Measurements from ENCODE around the gene LARGE1. TPM values are rescaled to one million over a fixed set of nuclear protein-coding genes. Genes with fewer than 3 reads are reported as not detected.

LARGE1 gene
- total RNA-seq, 1 donor: 22.8 TPM

DNA sequence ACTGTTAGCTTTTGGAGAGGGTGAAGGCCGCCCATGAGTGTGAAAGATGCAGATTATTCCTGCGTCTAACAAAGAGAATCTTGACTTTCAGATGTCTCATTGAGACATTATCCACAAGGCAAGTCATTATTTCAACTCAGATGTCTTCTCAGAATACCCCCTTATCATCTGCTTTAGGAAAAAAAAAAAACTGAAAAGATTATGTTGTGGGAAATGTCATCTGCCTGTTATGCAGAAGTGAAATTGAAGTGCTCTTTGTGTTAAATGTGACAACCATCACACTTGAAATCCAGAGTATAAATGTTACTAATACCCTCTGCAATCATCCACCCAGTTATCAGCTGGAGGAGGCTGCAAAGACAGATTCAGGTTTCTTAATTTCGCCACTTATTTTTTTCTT is 239.6 kb downstream of the LARGE1 start:
- no peaks in the 10 kb centered on the region for H3K9me3 ChIP-seq (ENCODE audit: low read depth, low read length)
- no peak overlapping the region for H2AFZ ChIP-seq (ENCODE audit: low read length)
- TF ChIP-seq, protein P1, sequence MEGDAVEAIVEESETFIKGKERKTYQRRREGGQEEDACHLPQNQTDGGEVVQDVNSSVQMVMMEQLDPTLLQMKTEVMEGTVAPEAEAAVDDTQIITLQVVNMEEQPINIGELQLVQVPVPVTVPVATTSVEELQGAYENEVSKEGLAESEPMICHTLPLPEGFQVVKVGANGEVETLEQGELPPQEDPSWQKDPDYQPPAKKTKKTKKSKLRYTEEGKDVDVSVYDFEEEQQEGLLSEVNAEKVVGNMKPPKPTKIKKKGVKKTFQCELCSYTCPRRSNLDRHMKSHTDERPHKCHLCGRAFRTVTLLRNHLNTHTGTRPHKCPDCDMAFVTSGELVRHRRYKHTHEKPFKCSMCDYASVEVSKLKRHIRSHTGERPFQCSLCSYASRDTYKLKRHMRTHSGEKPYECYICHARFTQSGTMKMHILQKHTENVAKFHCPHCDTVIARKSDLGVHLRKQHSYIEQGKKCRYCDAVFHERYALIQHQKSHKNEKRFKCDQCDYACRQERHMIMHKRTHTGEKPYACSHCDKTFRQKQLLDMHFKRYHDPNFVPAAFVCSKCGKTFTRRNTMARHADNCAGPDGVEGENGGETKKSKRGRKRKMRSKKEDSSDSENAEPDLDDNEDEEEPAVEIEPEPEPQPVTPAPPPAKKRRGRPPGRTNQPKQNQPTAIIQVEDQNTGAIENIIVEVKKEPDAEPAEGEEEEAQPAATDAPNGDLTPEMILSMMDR (IDR thresholded peaks at IDR 0.05; ENCODE audit: extremely low read depth, low read depth, low read length): no peak
- DNase-seq (ENCODE audit: insufficient read length, low spot score, missing footprints): no peak
- no peak overlapping the region for H3K4me3 ChIP-seq (ENCODE audit: insufficient read depth, low read length)
- H3K79me2 ChIP-seq (ENCODE audit: insufficient read depth, low read length): no peaks in the 10 kb centered on the region
- H3K4me2 ChIP-seq (ENCODE audit: insufficient read depth, low read length): no peak overlapping the region
- H3K4me1 ChIP-seq (ENCODE audit: insufficient read depth, low read length): no peaks in the 10 kb centered on the region
- H3K36me3 ChIP-seq (ENCODE audit: insufficient read depth, low read length): no peaks in the 10 kb centered on the region
- H3K27me3 ChIP-seq (ENCODE audit: insufficient read depth, low read length): no peaks in the 10 kb centered on the region
- H3K27ac ChIP-seq (ENCODE audit: low read depth, low read length): no peak overlapping the region
- no peaks in the 10 kb centered on the region for H4K20me1 ChIP-seq (ENCODE audit: insufficient read depth, low read length)

DNA sequence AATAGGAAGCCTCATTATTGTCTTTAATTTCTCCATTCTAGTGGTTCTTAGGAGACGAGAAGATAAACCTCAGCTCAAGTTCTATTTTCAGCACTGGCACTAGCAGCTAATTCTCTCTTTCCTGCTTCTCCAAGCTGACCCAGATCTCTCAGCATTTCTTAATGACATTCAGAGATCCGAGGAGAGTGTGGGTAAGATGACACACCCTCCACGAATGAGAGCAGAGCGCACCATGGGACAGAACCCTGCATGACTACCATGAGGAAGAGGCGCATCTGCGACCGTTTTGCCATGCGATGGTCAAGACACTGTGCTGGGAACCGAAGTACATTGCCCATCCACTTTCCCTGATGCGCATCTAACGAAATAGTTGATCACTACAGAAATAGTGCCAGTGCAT is 241.8 kb downstream of the LARGE1 start:
- H3K36me3 ChIP-seq (ENCODE audit: insufficient read depth, low read length): no peaks in the 10 kb centered on the region
- TF ChIP-seq, protein P1 (IDR thresholded peaks at IDR 0.05; ENCODE audit: extremely low read depth, low read depth, low read length): no peak
- no peak for DNase-seq (ENCODE audit: insufficient read length, low spot score, missing footprints)

DNA sequence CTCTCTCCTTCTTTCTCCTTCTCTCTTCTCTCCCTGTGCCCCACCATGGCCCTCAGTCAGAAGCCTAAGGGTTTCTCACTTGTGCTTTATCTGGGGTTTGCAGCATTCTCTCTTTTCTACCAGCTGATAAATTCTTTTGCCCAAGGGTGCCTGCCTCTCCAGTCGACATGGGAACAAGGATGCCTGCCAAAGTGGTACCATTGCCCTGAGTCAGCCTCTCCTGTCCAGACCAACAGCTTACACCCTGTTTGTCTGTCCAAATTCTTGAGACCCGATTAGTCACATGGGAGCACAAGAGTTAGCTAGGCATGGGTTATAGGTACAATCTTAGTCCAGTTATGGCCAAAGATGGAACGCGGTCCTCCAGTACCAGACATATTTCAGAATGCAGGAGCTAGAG is 242.7 kb downstream of the LARGE1 start:
- no peak for DNase-seq (ENCODE audit: insufficient read length, low spot score, missing footprints)
- H3K4me1 ChIP-seq (ENCODE audit: insufficient read depth, low read length): no peaks in the 10 kb centered on the region

More for the DNA sequence above, 241.8 kb downstream of the LARGE1 start:
- Histone ChIP-seq H3K4me3 (ENCODE audit: insufficient read depth, low read length) (no peak overlapping the region), H3K9me3 (ENCODE audit: low read depth, low read length) (no peaks in the 10 kb centered on the region), H3K27ac (ENCODE audit: low read depth, low read length) (no peak overlapping the region), H4K20me1 (ENCODE audit: insufficient read depth, low read length) (no peaks in the 10 kb centered on the region), H3K27me3 (ENCODE audit: insufficient read depth, low read length) (no peaks in the 10 kb centered on the region), H3K4me2 (ENCODE audit: insufficient read depth, low read length) (no peak overlapping the region), H3K4me1 (ENCODE audit: insufficient read depth, low read length) (no peaks in the 10 kb centered on the region), H2AFZ (ENCODE audit: low read length) (no peak overlapping the region), H3K79me2 (ENCODE audit: insufficient read depth, low read length) (no peaks in the 10 kb centered on the region)

DNA sequence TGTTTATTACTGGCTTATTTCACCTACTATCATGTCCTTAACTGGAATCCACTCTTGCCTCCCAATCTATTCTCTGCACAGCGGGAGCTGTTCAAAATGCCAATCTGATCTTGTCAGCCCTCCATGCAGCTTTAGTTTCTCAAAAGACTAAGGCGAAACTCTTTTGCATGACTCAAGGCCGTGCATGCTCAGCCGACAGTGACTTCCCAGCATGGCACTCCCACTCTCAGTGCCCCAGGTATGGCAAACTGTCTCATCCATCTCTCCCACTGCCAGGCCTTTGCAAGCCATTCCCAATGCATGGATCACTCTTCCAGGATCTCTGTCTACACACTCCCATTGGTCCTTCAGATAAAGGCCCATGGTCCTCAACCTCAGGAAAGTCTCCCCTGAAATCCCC is 245.9 kb downstream of the LARGE1 start:
- no peaks in the 10 kb centered on the region for H3K4me1 ChIP-seq (ENCODE audit: insufficient read depth, low read length)
- H3K9me3 ChIP-seq (ENCODE audit: low read depth, low read length): no peaks in the 10 kb centered on the region
- no peak overlapping the region for H3K27ac ChIP-seq (ENCODE audit: low read depth, low read length)
- no peak overlapping the region for H3K4me3 ChIP-seq (ENCODE audit: insufficient read depth, low read length)
- H3K27me3 ChIP-seq (ENCODE audit: insufficient read depth, low read length): no peaks in the 10 kb centered on the region
- no peaks in the 10 kb centered on the region for H3K79me2 ChIP-seq (ENCODE audit: insufficient read depth, low read length)
- no peak overlapping the region for H2AFZ ChIP-seq (ENCODE audit: low read length)
- no peaks in the 10 kb centered on the region for H3K36me3 ChIP-seq (ENCODE audit: insufficient read depth, low read length)
- no peaks in the 10 kb centered on the region for H4K20me1 ChIP-seq (ENCODE audit: insufficient read depth, low read length)
- DNase-seq (ENCODE audit: insufficient read length, low spot score, missing footprints): no peak
- TF ChIP-seq, protein P1 (IDR thresholded peaks at IDR 0.05; ENCODE audit: extremely low read depth, low read depth, low read length): no peak
- H3K4me2 ChIP-seq (ENCODE audit: insufficient read depth, low read length): no peak overlapping the region

More for the DNA sequence above, 242.7 kb downstream of the LARGE1 start:
- Histone ChIP-seq H3K4me2 (ENCODE audit: insufficient read depth, low read length) (no peak overlapping the region), H4K20me1 (ENCODE audit: insufficient read depth, low read length) (no peaks in the 10 kb centered on the region), H3K4me3 (ENCODE audit: insufficient read depth, low read length) (no peak overlapping the region), H3K27me3 (ENCODE audit: insufficient read depth, low read length) (no peaks in the 10 kb centered on the region), H2AFZ (ENCODE audit: low read length) (no peak overlapping the region), H3K27ac (ENCODE audit: low read depth, low read length) (no peak overlapping the region), H3K36me3 (ENCODE audit: insufficient read depth, low read length) (no peaks in the 10 kb centered on the region), H3K9me3 (ENCODE audit: low read depth, low read length) (no peaks in the 10 kb centered on the region), H3K79me2 (ENCODE audit: insufficient read depth, low read length) (no peaks in the 10 kb centered on the region)
- TF ChIP-seq, protein P1 (IDR thresholded peaks at IDR 0.05; ENCODE audit: extremely low read depth, low read depth, low read length): no peak

All from osteoblast (primary cell).